RWPE2 (cell line): ENCODE measurements around the gene APLNR.
A peak's percentile ranks its signal among the peaks of the same experiment; 100 is the strongest.

Experiments used
- ATAC-seq: fragments of 200-7000 bp; cut with Tn5 transposase; 3 replicates; pipeline ENCODE4 v1.9.1; 2021; ENCODE audit warnings: low read depth
- DNase-seq: peaks from one replicate; pipeline ENCODE4 v3.0.0-alpha.2; 2020; ENCODE audit warnings: low spot score
- H3K27ac ChIP-seq: fragments of 450-650 bp; 2 replicates; pipeline ENCODE4 v1.5.1; 2017; ENCODE audit warnings: mild to moderate bottlenecking; ENCODE audit not compliant: poor library complexity, severe bottlenecking
- H3K27me3 ChIP-seq: fragments of 250-450 bp; sonication (Bioruptor Pico); 2 replicates; pipeline ENCODE4 v1.5.1; 2021; ENCODE audit warnings: mild to moderate bottlenecking, moderate library complexity; ENCODE audit not compliant: insufficient read depth, poor library complexity, severe bottlenecking
- H3K36me3 ChIP-seq: fragments of 250-450 bp; sonication (Bioruptor Pico); 2 replicates; pipeline ENCODE4 v1.5.1; 2020; ENCODE audit warnings: low read depth, mild to moderate bottlenecking, moderate library complexity
- H3K4me1 ChIP-seq: fragments of 250-450 bp; sonication (Bioruptor Pico); 2 replicates; pipeline ENCODE4 v1.5.1; 2021; ENCODE audit warnings: mild to moderate bottlenecking, moderate library complexity; ENCODE audit not compliant: insufficient read depth, poor library complexity, severe bottlenecking
- H3K4me3 ChIP-seq: fragments of 250-450 bp; sonication (Bioruptor Pico); 2 replicates; pipeline ENCODE4 v1.5.1; 2021; ENCODE audit warnings: mild to moderate bottlenecking, moderate library complexity; ENCODE audit not compliant: severe bottlenecking
- H3K9me3 ChIP-seq: fragments of 250-450 bp; sonication (Bioruptor Pico); 2 replicates; pipeline ENCODE4 v1.5.1; 2021; ENCODE audit warnings: mild to moderate bottlenecking, moderate library complexity; ENCODE audit not compliant: severe bottlenecking
- TF ChIP-seq, protein P1 (sequence below): fragments of 450-650 bp; IDR thresholded peaks from one replicate; pipeline ENCODE4 v1.5.1; 2017; ENCODE audit warnings: mild to moderate bottlenecking, moderate library complexity; ENCODE audit not compliant: poor library complexity, severe bottlenecking

APLNR gene

DNA sequence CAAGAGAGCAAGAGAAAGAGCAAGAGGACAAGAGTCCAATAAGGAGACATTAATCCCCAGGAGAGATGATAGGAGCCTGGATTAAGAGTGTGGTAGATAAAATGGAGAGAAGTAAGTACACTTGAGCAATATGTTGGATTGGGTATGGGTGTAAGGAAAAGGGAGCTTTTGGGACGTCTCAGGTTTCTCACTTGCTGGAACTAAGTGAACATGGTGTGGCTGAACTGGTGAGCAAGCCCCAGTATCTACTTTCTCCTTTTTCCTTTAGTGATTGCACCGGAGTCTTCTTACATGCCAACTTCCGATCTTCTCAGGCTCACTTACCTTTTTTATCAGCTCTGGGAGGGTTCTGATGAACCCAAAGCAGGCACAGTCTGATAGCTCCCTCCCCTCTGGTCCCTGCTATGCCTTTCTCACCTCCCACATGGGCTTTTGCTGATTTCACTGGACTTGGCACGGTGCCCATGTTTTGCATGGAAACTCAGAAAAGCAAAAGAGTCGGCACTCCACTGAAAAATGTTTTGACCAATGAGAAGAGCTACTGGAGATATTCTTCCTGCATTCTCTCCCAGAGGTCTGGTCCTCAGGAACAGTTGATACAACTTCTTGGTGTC is 14.5 kb upstream of the APLNR start:
- H3K27ac ChIP-seq: no peak overlapping the region
- no peaks in the 10 kb centered on the region for H3K36me3 ChIP-seq
- peaks cover 5% of the 10 kb centered on the region for H3K27me3 ChIP-seq
- TF ChIP-seq, protein P1, sequence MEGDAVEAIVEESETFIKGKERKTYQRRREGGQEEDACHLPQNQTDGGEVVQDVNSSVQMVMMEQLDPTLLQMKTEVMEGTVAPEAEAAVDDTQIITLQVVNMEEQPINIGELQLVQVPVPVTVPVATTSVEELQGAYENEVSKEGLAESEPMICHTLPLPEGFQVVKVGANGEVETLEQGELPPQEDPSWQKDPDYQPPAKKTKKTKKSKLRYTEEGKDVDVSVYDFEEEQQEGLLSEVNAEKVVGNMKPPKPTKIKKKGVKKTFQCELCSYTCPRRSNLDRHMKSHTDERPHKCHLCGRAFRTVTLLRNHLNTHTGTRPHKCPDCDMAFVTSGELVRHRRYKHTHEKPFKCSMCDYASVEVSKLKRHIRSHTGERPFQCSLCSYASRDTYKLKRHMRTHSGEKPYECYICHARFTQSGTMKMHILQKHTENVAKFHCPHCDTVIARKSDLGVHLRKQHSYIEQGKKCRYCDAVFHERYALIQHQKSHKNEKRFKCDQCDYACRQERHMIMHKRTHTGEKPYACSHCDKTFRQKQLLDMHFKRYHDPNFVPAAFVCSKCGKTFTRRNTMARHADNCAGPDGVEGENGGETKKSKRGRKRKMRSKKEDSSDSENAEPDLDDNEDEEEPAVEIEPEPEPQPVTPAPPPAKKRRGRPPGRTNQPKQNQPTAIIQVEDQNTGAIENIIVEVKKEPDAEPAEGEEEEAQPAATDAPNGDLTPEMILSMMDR: no peak
- ATAC-seq (no peak), DNase-seq (no peak)
- no peak overlapping the region for H3K4me3 ChIP-seq
- peaks cover 4% of the 10 kb centered on the region for H3K4me1 ChIP-seq
- H3K9me3 ChIP-seq: no peaks in the 10 kb centered on the region

DNA sequence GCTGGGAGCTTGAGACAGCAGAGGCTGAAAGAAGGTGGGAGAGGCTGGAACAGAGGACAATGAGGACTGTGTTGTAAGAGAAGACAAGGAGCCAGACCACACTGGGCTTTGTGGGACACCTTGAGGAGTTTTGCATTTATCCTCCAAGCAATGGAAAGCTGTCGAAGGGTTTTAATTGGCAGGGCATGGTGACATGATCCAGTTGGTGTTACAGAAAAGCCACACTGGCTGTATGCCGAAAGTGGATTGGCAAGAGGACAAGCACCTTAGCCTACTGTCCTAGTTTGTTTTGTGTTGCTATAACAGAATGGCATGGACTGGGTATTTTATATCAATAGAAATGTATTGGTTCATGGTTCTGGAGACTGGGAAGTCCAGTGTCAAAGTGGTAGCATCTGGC is 14.0 kb upstream of the APLNR start:
- ATAC-seq: no peak
- TF ChIP-seq, protein P1: no peak
- H3K27ac ChIP-seq: no peak overlapping the region

DNA sequence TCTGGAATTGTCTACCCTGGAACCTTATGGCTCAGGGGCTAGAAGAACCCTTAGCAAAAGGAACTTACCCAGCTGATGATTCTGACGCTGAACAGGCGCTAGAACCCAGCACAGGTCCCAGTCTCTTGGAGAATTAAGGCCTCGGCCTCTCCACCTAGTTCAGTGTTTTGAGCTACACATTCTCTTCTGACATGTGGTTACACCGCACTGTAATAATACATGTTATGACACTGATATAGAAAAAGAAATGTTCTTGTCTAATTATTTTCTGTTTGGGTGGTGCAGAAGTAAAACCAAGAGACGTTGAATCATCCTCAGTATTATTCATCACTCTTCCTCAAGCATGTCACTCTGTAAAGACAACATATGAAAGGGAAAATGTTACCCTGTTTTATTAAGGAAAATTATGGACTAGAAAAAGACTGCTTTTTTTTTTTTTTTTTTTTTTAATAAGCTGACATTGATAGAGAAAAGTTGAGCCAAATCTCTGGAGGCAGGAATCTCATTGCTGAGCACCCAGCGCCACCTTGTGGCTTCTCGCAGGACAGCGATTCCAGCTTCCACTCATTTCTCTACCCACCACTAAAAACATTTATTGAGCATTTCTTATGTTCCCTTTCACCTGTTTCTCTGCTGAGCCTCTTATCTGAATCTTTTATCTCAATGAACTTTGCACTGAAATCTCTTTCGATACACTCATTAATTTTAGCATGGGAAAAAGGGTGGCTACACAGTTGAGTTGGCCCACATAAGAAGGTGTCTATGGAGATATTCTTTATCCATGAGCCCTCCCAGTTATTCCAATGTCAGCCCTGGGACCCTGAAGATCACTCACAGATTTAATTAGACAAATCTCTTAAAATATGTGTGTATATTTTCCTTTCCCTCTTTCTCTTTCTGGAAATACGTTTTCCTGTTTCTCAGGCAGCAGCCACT is 12.6 kb upstream of the APLNR start:
- ATAC-seq: peak; percentile 61
- TF ChIP-seq, protein P1: peak; percentile 87
- no peak overlapping the region for H3K4me3 ChIP-seq

More for the DNA sequence above, 14.0 kb upstream of the APLNR start:
- no peak for DNase-seq
- H3K27me3 ChIP-seq: peaks cover 5% of the 10 kb centered on the region
- no peaks in the 10 kb centered on the region for H3K9me3 ChIP-seq
- no peak overlapping the region for H3K4me3 ChIP-seq
- H3K36me3 ChIP-seq: no peaks in the 10 kb centered on the region
- H3K4me1 ChIP-seq: peaks cover 4% of the 10 kb centered on the region

DNA sequence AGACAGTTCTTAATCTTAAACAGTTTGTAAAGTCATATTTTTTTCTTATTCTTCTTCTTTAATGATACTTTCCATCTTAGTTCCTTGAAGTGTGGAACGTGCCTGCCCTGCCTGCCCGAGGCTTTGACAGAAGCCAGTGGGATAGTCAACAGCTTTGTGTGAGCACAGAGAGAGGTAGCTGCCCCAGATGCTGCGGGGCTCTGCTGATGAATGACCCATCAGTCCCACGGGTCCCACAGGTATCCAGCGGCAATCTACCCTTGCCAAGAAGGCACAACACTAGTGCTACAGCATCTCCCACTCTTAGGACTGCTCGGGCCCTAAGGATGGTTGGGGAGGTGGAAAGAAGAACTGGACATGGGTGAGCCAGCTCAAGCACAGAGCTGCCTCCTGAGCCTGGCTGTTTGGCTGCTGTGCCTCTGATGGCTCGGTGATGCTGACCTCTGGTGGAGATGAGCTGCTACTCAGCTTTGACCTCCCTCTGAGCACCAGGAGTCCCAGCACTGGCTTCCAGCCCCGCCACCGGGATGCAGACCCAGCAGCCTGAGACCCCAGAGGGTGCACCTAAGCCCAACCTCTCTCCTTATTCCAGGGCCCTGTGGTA is 11.8 kb upstream of the APLNR start:
- ATAC-seq: peak; percentile 93
- TF ChIP-seq, protein P1: no peak
- Histone ChIP-seq H3K27ac (no peak overlapping the region), H3K4me1 (peaks cover 4% of the 10 kb centered on the region), H3K27me3 (peaks cover 5% of the 10 kb centered on the region), H3K36me3 (no peaks in the 10 kb centered on the region), H3K4me3 (no peak overlapping the region), H3K9me3 (no peaks in the 10 kb centered on the region)
- no peak for DNase-seq

More for the DNA sequence above, 12.6 kb upstream of the APLNR start:
- no peaks in the 10 kb centered on the region for H3K9me3 ChIP-seq
- peaks cover 5% of the 10 kb centered on the region for H3K27me3 ChIP-seq
- H3K27ac ChIP-seq: no peak overlapping the region
- no peaks in the 10 kb centered on the region for H3K36me3 ChIP-seq
- DNase-seq: no peak
- peaks cover 4% of the 10 kb centered on the region for H3K4me1 ChIP-seq
